Activated naive CD8-positive, alpha-beta T cell treated with anti-CD3 and anti-CD28 coated beads for 36 hours (primary cell): Measurements from ENCODE around the gene MPPE1. TPM values are rescaled to one million over a fixed set of nuclear protein-coding genes. Genes with fewer than 3 reads are reported as not detected.
"Not testable (repeated sequence)": the region's sequence is repeated elsewhere in the genome, so short reads cannot be mapped to it uniquely, and the experiment has no call there.

Experiments used
- DNase-seq: peaks from one replicate; pipeline ENCODE4 v3.0.0; 2021
- H3K27ac Mint-ChIP-seq: one replicate; pipeline ENCODE4 v1.8.0; 2022; ENCODE audit warnings: mild to moderate bottlenecking, moderate library complexity, mixed read lengths
- H3K27me3 Mint-ChIP-seq: one replicate; pipeline ENCODE4 v1.8.0; 2022; ENCODE audit warnings: mild to moderate bottlenecking, mixed read lengths
- H3K36me3 Mint-ChIP-seq: one replicate; pipeline ENCODE4 v1.8.0; 2021; ENCODE audit warnings: mild to moderate bottlenecking, mixed read lengths
- H3K4me1 Mint-ChIP-seq: one replicate; pipeline ENCODE4 v1.8.0; 2021; ENCODE audit warnings: mixed read lengths
- H3K4me3 Mint-ChIP-seq: one replicate; pipeline ENCODE4 v1.8.0; 2022; ENCODE audit warnings: mild to moderate bottlenecking, moderate library complexity, mixed read lengths
- H3K9me3 Mint-ChIP-seq: one replicate; pipeline ENCODE4 v1.8.0; 2022; ENCODE audit warnings: mixed read lengths
- total RNA-seq, 2 experiments: library from RNA; stranded (reverse); gene quantifications; one replicate each; pipeline ENCODE4 v1.2.3, GENCODE V29; 2021

MPPE1 gene
- total RNA-seq, 2 experiments from 2014 or later, result 25.3 to 27.1 TPM

DNA sequence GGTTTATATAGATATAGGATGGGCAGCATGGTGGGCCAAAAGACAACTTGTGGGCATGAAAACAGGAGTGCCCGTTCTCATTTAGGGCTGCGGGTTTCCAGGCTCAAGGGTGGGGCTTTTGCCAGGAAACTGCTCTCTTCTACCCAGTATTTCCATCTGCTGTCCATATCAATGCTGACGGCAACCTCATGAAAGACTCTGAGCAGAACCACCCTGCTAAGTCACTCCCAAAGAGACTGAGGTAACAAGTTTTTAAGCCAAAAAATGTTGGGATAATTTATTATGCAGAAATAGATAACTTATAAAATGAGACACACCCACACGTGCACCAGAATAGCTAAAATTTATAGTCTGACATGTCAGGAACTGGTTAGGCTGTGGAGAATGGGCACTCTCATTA, 36.1 kb upstream of the MPPE1 start:
- DNase-seq, result no peak
- Mint-ChIP-seq H3K4me1 (peaks cover 5% of the 10 kb centered on the region), H3K4me3 (no peak overlapping the region), H3K27me3 (no peaks in the 10 kb centered on the region), H3K27ac (no peak overlapping the region), H3K36me3 (no peaks in the 10 kb centered on the region), H3K9me3 (no peaks in the 10 kb centered on the region)

DNA sequence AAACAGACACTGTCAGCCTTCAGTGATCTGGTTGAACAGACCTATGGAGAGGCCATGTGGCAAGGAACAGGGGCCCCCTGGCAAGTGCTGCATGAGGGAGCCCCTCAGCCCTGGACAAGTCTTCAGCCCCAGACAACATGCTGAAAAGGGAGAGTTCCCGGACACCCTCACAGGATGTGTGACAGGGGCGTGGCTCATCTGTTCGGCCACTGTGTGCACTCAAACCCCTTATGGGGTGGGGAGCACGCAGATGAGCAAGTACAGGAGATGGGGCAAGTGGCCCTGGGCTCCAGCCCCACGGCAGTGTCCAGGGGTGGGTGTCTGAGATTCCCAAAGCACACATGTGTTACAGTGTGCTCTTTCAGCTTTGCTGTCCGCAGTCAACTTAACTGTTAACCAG, 35.4 kb upstream of the MPPE1 start:
- Mint-ChIP-seq H3K4me3 (no peak overlapping the region), H3K9me3 (no peaks in the 10 kb centered on the region), H3K27ac (no peak overlapping the region), H3K36me3 (no peaks in the 10 kb centered on the region), H3K4me1 (peaks cover 5% of the 10 kb centered on the region), H3K27me3 (no peaks in the 10 kb centered on the region)
- DNase-seq, result no peak

DNA sequence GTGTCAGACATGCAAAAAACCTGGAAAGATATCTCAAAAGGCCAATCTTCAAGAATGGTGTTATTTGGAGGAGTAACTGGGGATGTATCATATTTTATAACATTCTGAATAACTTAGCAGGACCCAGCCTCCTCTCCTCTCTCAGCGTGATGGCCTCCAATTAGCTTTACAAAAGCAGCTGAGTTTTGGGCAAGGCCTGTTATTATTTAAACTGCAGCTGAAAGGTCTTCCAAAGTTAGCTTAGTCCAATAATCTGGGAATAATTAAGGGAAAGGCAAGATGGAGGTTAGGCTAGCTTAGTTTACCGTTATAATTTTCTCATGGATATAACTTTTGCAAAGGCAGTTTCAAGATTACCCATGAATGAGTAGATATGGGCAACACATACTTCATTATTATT, 32.8 kb upstream of the MPPE1 start:
- Mint-ChIP-seq H3K4me1 (no peaks in the 10 kb centered on the region), H3K27ac (no peak overlapping the region), H3K36me3 (no peaks in the 10 kb centered on the region), H3K9me3 (no peaks in the 10 kb centered on the region), H3K4me3 (no peak overlapping the region), H3K27me3 (no peaks in the 10 kb centered on the region)
- DNase-seq, result no peak

DNA sequence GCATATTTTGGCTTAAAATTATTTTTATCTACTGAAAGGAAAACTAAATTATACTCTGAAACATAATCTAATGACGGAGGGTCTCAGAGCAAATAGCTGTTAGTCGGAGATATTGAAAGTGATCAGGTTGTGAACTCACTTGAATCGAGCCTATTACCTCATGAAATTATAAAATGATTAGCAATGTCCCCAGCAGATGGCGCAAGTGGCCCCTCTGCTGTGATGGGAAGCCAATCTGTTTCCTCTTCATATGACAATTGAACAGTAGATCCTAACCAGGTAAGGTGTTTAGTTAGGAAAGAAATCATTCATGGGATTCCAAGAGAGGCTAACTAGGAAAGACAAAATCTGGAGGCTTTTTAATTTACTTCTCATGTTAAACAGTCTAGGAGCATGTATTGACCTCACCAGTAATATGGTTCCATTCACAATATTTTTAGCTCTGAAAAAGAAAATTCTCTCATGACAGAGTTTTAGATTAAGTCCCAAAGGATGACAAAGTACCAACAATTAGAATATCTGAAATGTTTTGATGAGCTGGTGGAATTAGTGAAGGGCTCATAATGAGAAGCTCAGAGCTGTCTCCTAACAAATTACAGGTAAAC, 29.9 kb upstream of the MPPE1 start:
- no peak overlapping the region for H3K4me3 Mint-ChIP-seq
- no peaks in the 10 kb centered on the region for H3K36me3 Mint-ChIP-seq
- H3K4me1 Mint-ChIP-seq, result no peaks in the 10 kb centered on the region
- DNase-seq, result peak; percentile 64
- no peaks in the 10 kb centered on the region for H3K27me3 Mint-ChIP-seq
- H3K9me3 Mint-ChIP-seq, result no peaks in the 10 kb centered on the region
- no peak overlapping the region for H3K27ac Mint-ChIP-seq

DNA sequence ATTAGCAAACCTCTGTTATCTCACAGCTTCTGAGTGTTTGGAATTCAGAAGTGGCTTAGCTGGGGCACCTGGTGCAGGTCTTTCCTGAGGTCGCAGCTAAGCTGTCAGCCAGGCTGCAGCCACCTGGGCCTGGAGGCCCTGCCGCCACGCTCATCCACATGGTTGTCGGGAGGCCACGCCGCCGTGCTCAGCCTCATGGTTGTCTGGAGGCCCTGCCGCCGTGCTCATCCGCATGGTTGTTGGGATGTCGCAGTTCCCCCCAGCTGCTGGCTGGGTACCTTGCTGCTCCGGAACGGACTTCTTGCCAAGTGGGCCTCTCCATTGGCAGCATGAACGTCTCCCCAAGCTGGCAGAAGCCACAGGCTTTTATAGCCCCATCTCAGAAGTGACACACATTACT, 24.3 kb upstream of the MPPE1 start:
- DNase-seq, result no peak
- no peaks in the 10 kb centered on the region for H3K4me1 Mint-ChIP-seq
- H3K27ac Mint-ChIP-seq, result no peak overlapping the region
- no peaks in the 10 kb centered on the region for H3K27me3 Mint-ChIP-seq
- H3K4me3 Mint-ChIP-seq, result no peak overlapping the region
- no peaks in the 10 kb centered on the region for H3K36me3 Mint-ChIP-seq
- H3K9me3 Mint-ChIP-seq, result no peaks in the 10 kb centered on the region

DNA sequence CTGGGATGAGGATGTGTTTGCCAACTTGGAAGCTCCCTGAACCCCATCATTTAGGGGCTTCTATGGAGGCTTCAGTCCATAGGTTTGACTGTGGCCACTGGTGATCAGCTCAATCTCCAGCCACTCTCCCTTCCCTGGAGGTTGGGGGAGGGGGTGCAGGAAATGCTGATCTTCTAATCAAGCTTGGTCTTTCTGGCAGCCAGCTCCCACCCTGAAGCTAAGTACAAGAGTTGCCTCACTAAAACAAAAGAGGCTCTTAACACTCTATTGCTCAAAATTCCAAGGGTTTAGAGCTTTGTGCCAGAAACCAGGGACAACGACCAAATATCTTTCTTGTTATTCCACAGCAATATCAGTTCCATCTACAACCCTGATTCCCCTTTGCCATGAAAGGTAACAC, 19.4 kb upstream of the MPPE1 start:
- Mint-ChIP-seq H3K27me3 (no peaks in the 10 kb centered on the region), H3K27ac (no peak overlapping the region), H3K4me3 (no peak overlapping the region), H3K9me3 (no peaks in the 10 kb centered on the region), H3K36me3 (no peaks in the 10 kb centered on the region), H3K4me1 (no peaks in the 10 kb centered on the region)
- no peak for DNase-seq

DNA sequence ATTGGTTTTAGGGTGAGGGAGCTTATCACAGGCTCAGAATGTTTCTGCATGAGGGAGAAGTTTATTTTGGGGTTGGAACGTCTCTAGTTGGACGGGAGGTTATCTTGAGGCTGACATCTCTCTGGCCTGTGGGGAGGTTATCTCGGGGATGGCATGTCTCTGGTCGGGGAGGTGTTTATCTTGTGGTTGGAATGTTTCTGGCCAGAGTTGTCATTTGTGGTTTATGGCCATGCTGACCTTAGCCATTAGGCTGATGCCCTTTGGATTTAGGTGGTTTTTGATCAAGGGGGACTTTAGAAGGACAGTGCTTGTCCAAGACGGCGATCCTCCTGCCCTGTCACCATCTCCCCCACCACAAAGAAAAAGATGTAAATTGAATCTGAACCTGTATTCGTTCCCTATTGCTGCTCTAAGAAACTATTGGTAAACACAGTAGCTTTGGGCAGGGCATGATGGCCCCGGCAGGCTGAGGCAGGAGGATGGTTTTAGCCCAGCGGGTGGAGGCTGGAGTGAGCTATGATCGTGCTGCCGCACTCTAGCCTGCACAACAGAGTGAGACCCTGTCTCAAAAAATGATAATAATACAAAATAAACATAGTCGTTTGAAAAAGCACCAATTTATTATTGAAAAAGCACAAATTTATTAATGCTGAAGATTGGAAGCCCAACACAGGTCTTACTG, 17.8 kb upstream of the MPPE1 start:
- H3K4me1 Mint-ChIP-seq, result no peaks in the 10 kb centered on the region
- no peak overlapping the region for H3K4me3 Mint-ChIP-seq
- no peaks in the 10 kb centered on the region for H3K9me3 Mint-ChIP-seq
- H3K27ac Mint-ChIP-seq, result no peak overlapping the region
- no peaks in the 10 kb centered on the region for H3K27me3 Mint-ChIP-seq
- DNase-seq, result no peak
- no peaks in the 10 kb centered on the region for H3K36me3 Mint-ChIP-seq

DNA sequence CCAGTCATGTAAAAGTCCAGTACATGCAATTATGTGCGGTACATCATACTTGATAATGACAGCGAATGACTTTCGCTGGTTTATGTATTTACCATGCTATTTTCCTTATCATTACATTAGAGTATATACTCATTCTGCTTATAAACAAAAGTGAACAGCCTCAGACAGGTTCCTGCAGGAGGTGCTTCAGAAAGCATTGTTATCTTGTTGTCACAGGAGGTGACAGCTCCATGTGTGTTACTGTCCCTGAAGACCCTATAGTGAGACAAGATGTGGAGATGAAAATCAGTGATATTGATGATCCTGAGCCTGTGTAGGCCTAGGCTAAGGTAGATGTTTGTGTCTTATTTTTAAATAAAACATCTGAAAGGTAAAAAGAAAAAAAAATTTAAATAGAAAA, 15.3 kb upstream of the MPPE1 start:
- Mint-ChIP-seq H3K9me3 (no peaks in the 10 kb centered on the region), H3K36me3 (no peaks in the 10 kb centered on the region), H3K4me3 (no peak overlapping the region), H3K4me1 (no peaks in the 10 kb centered on the region), H3K27me3 (no peaks in the 10 kb centered on the region), H3K27ac (no peak overlapping the region)
- no peak for DNase-seq

DNA sequence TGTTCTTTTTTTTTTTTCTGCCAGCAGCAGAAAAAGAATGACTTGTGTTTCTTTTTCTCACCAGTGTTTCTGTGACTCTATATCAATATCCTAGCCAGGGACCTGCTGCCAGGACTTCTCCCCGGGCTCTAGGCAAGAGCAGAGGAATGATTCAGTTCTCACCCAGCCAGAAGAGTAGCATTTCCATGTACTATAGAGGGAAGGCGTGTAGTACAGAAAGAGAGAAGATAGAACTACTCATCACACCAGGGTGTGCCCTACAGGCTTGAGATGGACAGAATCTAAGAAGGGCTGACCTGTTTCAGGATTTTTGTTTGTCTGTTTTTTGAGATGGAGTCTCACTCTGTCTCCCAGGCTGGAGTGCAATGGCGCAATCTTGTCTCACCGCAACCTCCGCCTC, 11.4 kb upstream of the MPPE1 start:
- H3K36me3 Mint-ChIP-seq, H3K27ac Mint-ChIP-seq: not testable (repeated sequence)

DNA sequence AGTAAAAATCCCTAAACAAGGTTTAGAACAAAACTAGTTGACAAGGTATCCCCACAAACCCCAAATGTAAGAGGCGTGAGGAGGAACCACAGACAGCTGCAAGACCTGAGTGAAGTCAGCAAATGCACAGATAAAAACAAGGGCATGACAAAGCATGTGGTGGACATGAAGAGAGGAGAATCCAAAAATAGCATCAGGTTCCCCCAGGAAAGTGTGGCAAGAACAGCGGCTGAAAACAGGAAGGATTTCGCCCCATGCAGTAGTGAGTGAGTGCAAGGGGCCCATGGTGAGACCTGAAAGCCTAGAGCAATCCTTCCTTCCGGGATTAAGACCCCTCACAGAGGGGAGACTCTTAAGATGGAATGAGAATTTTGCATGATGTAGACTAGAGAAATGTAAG, 8.8 kb upstream of the MPPE1 start:
- H3K36me3 Mint-ChIP-seq, H3K9me3 Mint-ChIP-seq, H3K27me3 Mint-ChIP-seq, DNase-seq, H3K27ac Mint-ChIP-seq, H3K4me1 Mint-ChIP-seq, H3K4me3 Mint-ChIP-seq: not testable (repeated sequence)

More for the DNA sequence above, 11.4 kb upstream of the MPPE1 start:
- H3K4me1 Mint-ChIP-seq, DNase-seq, H3K4me3 Mint-ChIP-seq, H3K9me3 Mint-ChIP-seq, H3K27me3 Mint-ChIP-seq: not testable (repeated sequence)

DNA sequence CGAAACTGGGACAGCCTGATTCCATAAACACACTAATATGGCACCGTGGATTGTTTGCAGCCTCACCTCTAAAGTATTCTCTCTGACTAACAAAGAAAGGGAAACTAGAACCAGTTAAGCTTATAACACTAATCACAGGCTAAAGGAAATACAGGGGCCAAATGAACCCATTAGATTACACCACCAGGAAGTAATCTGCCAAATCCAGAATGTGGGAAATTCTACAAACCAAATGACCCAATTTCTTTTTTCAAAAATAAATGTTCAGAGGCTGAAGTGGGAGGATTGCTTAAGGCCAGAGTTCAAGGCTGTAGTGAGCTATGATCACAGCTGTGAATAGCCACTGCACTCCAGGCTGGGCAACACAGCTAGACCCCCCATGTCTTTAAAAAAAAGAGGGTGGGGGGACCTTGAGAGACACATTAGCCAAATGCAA, 1.5 kb upstream of the MPPE1 start:
- Mint-ChIP-seq H3K36me3 (peaks cover 5% of the 10 kb centered on the region), H3K4me3 (peak overlapping the region; percentile 34), H3K9me3 (no peaks in the 10 kb centered on the region), H3K27me3 (no peaks in the 10 kb centered on the region), H3K4me1 (peaks cover 16% of the 10 kb centered on the region), H3K27ac (no peak overlapping the region)
- DNase-seq, result no peak

DNA sequence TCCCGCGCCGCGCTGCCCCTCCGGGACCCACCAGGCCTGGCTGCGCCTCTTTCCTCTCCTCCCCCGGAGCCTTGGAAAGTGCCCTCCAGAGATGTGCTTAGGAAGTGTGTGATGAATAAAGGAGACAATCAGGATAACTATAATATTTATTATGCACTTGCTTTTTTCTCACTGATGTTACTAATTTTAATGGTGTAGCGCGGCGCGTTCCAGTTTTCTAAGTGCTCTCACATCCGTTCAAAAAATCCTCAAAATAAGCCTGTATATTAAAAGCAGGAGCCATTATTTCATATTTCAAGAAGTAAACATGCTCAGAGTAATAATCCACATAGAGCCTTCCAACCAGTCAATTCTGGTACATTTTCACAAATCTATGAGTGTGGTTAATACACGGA, 941 bp upstream of the MPPE1 start:
- peaks cover 5% of the 10 kb centered on the region for H3K36me3 Mint-ChIP-seq
- no peaks in the 10 kb centered on the region for H3K27me3 Mint-ChIP-seq
- H3K27ac Mint-ChIP-seq, result peak overlapping the region; percentile 84

DNA sequence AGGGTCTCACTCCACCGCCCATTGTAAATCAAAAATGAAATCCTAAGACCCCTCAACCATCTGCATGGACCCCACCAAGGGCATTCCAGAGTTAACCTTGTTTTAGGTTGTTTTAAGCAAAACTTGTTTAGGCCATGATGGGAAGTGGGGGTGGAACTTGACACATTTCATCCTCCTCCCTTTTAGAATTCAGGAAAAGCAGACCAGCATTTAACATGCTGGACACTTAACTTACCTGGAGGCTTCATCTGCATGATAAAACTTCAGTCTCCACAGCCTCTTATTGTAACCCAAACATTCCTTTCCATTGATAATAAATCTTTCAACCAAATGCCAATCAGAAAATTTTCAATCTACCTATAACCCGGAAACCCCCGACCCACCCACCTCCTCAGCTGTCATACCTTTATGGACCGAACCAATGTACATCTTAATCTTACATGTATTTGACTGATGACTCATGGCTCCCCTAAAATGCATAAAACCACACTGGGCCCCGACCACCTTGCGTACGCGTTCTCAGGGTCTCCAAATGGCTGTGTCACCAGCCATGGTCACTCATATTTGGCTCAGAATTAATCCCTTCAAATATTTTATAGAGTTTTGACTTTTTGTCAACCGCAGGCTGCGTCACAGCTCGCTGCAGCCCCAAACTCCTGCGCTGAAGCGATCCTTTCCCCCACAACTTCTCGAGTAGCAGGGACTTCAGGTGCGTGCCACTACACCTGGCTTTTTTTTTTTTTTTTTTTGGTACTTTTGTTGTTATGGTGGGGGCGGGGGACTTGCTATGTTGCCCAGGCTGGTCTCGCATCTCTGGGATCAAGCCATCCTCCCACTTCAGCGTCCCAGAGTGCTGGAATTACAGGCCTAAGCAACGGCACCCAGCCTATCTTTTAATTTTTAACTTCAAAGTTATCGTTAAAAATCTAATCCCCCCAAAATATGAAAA, 917 bp downstream of the MPPE1 start:
- Mint-ChIP-seq H3K4me1 (peaks cover 22% of the 10 kb centered on the region), H3K27ac (peak overlapping the region; percentile 90), H3K27me3 (no peaks in the 10 kb centered on the region), H3K9me3 (no peaks in the 10 kb centered on the region), H3K36me3 (peaks cover 10% of the 10 kb centered on the region), H3K4me3 (peak overlapping the region; percentile 91)
- DNase-seq, result no peak

More for the DNA sequence above, 941 bp upstream of the MPPE1 start:
- Mint-ChIP-seq H3K9me3 (no peaks in the 10 kb centered on the region), H3K4me3 (peak overlapping the region; percentile 81), H3K4me1 (peaks cover 16% of the 10 kb centered on the region)
- no peak for DNase-seq

DNA sequence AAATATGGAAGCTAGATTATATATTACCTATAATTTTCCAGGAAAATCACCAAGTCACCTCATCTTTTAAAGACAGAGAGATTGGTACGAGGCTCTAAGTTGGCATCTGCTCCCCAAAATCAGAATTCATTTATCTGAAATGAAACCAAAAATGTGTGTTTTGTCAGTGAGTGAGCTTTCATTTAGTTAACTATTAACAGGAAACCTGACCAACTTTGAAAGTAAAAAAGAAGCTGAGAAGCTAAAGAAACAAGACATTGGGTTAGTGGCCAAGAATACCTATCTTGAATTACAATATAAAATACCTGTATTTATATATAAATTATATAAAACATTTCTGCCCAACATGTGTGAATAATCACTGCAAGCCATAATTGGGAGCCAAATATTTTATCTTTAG, 1.9 kb downstream of the MPPE1 start:
- Mint-ChIP-seq H3K4me3 (no peak overlapping the region), H3K27ac (peak overlapping the region; percentile 20)

DNA sequence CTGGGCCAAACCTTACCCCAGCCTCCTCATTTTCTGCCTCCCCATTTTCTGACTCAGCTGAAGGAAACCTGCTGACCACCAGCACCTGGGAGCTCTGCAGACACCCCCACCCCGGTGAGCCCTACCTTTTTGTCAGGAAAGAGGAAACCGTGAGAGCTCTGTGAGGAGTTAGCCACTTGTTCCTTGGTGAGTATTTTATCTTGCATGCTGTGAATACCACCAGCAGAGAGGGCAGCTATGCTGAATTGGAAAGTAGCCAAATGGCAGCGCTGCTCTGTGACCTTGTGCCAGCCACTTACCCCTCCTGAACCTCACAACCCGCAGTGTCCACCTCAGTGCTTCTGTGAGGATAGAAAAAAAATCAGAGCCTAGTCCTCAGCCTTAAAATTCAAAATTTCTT, 2.5 kb downstream of the MPPE1 start:
- Mint-ChIP-seq H3K36me3 (peaks cover 15% of the 10 kb centered on the region), H3K27me3 (no peaks in the 10 kb centered on the region), H3K4me3 (no peak overlapping the region), H3K9me3 (no peaks in the 10 kb centered on the region), H3K27ac (peak overlapping the region; percentile 20), H3K4me1 (peaks cover 22% of the 10 kb centered on the region)
- DNase-seq, result no peak

More for the DNA sequence above, 1.9 kb downstream of the MPPE1 start:
- Mint-ChIP-seq H3K27me3 (no peaks in the 10 kb centered on the region), H3K36me3 (peaks cover 15% of the 10 kb centered on the region), H3K9me3 (no peaks in the 10 kb centered on the region), H3K4me1 (peaks cover 22% of the 10 kb centered on the region)
- DNase-seq, result no peak
